Retina (tissue), 1 donor: ENCODE measurements around the gene RBM26.
A peak's percentile ranks its signal among the peaks of the same experiment; 100 is the strongest.

Experiments
- DNase-seq: peaks from one replicate; pipeline ENCODE4 v3.0.0-alpha.2; 2016

RBM26 gene

DNA sequence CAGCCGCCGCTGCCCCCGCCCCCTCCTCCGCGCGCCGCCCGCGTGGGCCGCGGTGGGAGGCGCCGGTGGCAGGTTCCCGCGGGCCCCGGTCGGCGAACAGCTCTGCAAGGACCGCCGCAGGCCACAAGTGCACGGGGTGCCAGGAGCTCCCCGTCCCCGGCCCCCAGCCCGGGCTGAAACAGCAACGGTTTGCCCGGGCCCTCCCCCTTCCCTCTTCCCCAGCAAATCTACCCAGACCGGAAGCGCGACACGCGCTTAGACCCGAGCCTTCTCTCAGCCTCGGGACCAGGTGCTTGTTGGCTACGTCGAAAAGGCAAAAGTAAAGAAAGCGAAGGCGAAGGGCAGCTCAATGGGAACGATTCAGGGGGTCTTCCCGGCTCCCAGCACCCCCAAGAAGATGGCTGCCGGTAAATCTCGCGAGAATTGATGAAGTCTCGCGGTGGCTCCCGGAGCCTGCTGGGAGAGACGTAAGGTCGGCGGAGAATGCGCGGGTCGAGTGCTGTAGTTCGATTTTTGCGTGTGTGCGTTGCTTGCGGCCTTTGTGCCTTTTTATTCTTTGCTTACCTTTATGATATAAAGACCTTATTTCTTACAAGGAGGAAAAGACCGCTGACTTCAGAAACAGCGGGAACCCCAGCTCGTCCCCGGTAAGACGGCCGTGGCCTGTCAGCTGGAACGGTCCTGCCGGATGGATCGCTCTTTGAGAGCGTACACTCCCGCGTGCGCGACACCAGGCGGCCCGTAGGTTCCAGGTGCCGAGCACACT is at the start of gene RBM26:
Gene RBM26 (minus strand): TSS at position 425 of the 766 bp plus-strand sequence. CDS start 481 bp downstream, outside the sequence.
- DNase-seq = peak; percentile 98

DNA sequence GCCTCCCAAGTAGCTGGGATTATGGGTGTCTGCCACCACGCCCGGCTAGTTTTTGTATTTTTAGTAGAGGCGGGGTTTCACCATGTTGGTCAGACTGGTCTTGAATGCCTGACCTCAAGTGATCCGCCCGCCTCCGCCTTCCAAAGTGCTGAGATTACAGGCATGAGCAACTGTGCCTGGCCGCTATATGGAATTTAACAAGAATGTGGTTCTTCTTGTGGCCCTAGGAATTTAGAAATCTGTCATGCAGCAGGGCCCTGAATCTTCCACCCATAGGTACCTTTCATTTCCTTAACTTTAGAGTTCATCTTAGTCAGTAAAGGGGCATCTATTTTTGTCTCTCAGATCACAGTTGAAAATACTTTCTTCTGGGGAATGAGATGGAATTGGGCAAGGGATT is 49.3 kb upstream of the RBM26 start:
- DNase-seq = no peak

- DNase-seq = no peak
Measured at GRCh38 chr13:79452239-79452913, 46.3 kb upstream of the RBM26 start.

DNA sequence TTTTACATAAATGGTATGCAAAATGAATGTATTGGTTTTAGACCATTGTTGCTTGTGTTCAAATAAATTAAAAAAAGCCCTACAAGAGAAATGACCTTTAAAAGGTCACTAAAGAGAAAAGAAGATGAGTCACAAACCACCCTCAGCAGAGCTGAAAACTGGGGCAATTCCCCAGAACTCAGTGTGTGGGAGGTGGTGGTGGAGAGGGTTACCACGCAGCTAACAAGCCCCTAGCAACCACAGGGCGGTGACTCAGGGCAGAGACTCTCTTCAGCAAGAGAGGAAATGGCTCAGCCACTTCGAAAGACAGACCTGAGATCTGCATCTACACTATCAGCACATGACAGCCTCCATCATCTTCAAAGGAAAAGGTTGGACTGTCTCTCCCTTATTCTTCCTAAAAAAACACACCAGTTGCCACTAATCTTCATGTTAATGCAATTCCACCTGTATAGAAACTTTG is 45.5 kb upstream of the RBM26 start:
- DNase-seq = no peak

- DNase-seq = no peak
Measured at GRCh38 chr13:79450110-79450509, 44.1 kb upstream of the RBM26 start.

GRCh38 chr13:79448413-79448812 is 42.4 kb upstream of the RBM26 start:
- no peak for DNase-seq

- DNase-seq = no peak
Measured at GRCh38 chr13:79447741-79448140, 41.7 kb upstream of the RBM26 start.

DNA sequence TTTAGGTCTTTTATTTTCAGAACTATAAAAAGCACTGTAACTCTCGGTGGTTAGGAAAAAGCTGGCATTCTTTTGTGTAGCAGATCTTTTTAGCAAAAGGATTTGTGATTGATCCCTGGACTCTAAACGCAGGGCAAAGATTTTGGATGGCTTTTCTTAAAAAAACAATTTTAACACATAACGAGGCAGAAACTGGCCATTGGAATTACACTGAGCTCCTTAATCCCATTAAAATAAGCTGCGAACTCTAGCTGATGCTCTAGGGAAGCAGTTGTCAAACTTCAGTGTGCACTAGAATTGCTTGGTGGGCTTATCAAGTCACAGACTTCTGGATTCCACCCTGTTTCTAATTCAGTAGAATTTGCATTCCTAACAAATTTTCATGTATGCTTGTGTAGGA is 41.1 kb upstream of the RBM26 start:
- DNase-seq = no peak

DNA sequence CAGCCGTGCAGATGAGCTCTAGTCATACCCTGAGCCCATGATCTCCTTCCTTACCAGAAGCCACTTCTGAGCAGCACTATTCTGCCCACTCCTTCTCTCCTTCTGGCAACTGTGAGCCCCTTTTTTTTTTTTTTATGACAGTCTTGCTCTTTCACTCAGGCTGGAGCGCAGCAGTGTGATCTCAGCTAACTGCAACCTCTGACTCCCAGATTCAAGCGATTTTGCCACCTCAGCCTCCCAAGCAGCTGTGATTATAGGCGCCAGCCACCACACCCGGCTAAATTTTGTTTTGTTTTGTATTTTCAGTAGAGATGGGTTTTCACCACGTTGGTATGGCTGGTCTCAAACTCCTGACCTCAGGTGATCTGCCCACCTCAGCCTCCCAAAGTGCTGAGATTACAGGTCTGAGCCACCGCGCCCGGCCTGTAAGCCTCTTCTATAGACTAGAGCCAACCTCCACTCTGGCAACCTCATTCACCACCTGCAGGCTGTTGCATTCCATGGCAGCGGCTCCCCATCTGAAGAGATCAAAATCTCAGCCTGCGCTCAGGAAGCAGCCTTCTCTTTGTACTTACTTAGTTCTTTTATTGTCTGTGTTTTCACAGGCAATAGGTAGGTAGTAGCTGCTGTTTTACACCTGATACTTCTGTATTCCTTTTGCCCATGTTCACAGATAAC is 40.1 kb upstream of the RBM26 start:
- no peak for DNase-seq

GRCh38 chr13:79442706-79443105 is 36.7 kb upstream of the RBM26 start:
- no peak for DNase-seq

DNA sequence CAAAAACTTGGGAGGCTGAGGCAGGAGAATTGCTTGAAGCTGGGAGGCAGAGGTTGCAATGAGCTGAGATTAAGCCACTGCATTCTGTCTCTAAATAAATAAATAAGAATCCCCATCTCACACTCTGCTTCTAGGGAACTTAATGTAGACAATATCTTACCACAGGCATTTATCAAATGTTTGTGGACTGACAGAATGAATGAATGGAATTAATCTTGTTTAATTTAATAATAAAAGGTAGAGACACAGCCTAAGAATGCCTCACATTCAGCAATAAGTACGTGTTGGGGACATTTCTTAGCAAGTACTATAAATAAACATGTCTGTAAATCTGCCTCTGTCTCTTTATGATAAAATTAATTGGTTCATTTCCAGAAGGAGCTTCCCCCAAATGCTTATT is 36.2 kb upstream of the RBM26 start:
- DNase-seq = no peak

DNA sequence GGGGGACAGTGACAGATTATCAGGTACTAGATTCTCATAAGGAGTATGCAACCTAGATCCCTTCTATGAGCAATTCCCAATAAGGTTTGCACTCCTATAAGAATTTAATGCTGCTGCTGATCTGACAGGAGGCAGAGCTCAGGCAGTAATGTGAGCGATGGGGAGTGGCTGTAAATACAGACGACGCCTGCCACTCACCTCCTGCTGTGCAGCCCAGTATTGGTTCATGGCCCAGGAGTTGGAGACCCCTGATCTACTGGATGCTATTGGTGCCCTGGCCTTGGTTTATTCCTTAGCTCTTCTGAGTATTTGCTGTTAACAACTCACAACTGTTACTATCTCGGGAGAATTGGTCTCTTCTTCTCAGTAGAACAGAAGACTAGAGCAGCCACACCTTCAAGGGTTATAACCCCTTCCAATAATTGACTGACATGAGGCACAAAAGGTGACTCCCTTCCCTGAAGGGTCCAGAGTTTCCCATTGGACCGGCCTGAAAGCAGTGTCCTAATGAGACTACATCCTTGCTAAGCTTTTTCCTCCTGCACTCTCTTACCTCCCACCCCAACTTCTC is 35.0 kb upstream of the RBM26 start:
- DNase-seq = no peak

DNA sequence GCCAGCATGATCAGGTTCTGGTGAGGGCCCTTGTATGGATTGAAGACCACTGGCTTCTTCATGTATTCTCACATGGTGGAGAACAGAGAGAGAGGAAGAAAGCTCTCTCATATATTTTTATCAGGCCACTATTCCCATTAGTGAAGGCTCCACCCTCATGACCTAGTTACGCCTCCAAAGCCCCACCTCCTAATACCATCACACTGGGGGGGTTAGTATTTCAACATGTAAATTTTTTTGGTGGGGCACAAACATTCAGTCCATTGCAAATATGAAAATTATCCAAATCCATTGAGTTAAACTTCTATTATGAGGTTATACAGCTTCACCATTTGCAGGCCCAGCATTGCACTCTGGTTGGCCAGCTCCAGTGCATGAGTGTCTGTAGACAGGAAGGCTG is 33.2 kb upstream of the RBM26 start:
- DNase-seq = no peak

- no peak for DNase-seq
Measured at GRCh38 chr13:79435561-79435990, 29.5 kb upstream of the RBM26 start.

GRCh38 chr13:79434556-79434955 is 28.5 kb upstream of the RBM26 start:
- DNase-seq = no peak

DNA sequence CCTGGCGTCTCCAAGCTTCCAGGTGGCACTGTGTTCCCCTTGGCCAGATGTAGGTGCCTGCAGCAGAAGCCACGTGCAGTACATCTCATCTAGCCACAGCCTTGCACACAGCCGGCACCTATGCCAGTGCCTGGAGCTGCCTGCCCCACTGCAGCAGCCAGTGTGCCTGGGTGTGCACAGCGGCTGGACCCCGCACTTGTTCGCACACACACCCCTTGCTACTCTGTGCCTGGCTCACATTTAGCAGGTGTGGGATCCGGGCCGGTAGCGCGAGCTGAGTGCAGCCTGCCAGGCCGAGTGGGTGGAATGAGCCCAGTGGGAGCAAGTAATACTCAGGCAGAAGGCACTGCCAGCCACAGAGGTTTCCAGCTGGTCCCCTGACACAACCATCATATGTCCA is 26.9 kb upstream of the RBM26 start:
- no peak for DNase-seq

DNA sequence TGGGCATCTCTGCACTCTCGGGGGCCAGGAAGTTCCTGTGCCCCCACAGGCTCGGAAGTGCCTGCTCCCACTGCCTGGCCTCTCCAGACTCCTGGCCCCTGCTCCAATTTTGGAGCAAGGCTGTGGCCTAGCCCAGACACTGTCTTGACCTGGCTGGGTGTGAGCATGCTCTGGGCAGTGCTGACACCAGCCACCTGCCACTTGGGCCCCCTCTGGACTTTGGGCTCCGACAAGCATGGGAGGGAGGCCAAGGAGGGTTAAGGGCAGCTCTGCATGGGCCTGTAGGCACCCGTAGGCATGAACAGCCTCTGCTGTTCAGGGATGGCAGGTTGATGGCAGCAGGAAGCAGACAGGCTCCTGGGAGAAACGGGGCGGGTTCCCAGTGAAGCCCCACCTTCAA is 26.0 kb upstream of the RBM26 start:
- DNase-seq = no peak

GRCh38 chr13:79429309-79429708 is 23.3 kb upstream of the RBM26 start:
- DNase-seq = no peak

- DNase-seq = no peak
Measured at GRCh38 chr13:79427883-79428282, 21.8 kb upstream of the RBM26 start.

- no peak for DNase-seq
Measured at GRCh38 chr13:79427265-79427664, 21.2 kb upstream of the RBM26 start.

- no peak for DNase-seq
Measured at GRCh38 chr13:79423801-79424642, 18.0 kb upstream of the RBM26 start.

GRCh38 chr13:79423340-79423739 is 17.3 kb upstream of the RBM26 start:
- no peak for DNase-seq

- no peak for DNase-seq
Measured at GRCh38 chr13:79419365-79419764, 13.3 kb upstream of the RBM26 start.
